GM21528 (cell line): Measurements from ENCODE around the gene ATP7B.
"Not testable (repeated sequence)": the region's sequence is repeated elsewhere in the genome, so short reads cannot be mapped to it uniquely, and the experiment has no call there.

Experiments
- ATAC-seq: cut with Tn5 transposase; IDR thresholded peaks from one replicate; pipeline ENCODE4 v1.9.1; 2021; ENCODE audit warnings: mild to moderate bottlenecking, moderate library complexity; ENCODE audit not compliant: unreplicated experiment, low FRiP score

The ATP7B gene

DNA sequence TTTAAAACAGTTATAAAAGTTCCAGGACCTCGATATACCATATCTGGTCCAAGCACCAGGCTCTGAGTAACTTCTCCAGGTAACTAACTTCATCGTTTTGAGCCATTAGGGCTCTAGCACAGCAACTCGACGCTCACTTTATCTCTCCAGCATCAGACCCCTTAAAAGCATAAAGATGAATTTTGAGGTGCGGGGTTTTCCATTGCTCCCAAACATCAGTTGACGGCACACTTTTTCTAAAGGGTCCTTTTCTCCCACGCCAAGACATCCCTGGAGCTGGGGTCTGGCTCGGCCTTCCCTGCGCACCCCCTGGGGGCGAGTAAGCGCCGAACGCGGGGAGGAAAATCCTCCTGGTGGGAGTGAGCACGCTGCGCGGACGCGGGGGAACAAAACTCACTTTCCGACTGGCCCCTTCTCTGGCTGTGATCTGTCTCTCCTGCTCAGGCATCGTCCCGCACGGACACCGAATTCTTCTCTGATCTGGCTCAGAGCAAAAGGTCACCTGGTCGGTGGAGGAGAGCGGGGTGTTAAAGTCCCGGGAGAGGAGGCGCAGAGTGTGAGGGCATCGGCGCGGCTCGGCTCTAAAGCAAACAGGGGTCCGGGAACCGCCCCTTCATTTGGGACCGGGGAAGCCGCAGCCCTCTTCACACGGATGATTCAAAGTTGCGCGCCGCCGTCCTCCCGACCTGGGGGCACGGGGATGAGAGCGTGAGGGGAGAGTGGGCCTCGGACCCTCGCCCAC is at the start of gene ATP7B:
Gene ATP7B (minus strand): TSS at position 561 of the 742 bp plus-strand sequence. CDS start 113 bp downstream, at position 448.
- peak; percentile 12 for ATAC-seq

DNA sequence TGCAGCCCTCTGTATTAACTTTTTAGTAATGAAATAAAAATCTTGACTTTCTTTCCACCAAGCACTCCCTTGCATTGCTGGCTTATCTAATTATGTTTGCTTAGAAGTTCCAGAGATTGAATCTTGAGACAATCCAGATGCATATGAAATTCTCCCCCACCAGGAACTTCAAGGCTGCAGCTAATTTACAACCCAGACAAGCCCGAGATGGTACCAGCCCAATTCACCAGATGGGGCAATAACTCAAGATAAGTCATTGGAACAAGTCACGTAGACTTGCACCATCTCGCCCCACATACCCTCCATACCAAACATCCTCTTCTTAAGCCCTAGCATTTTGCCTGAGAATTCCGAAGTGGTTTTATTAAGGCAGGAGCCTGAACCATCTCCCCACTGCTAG is 42.2 kb upstream of the ATP7B start:
- ATAC-seq, result no peak

DNA sequence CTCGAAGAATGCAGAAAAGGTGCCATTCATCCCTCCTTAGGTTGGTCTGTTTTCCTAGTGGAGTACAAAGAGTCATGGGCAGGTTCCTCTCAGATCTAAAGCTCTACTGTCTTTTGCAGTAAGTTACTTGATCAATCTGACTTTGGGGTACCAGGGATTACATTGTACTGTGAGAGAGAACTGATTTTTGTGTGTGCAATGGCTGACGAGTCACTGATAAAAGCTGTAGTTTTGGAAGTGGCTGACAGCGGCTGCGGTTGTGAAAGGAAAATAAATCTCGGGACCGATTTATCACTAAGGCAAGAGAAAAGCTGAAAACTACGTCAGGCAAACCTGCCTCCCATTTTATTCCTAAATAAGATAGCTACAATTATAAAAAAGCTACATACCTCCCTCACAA is 40.1 kb upstream of the ATP7B start:
- ATAC-seq, result no peak

DNA sequence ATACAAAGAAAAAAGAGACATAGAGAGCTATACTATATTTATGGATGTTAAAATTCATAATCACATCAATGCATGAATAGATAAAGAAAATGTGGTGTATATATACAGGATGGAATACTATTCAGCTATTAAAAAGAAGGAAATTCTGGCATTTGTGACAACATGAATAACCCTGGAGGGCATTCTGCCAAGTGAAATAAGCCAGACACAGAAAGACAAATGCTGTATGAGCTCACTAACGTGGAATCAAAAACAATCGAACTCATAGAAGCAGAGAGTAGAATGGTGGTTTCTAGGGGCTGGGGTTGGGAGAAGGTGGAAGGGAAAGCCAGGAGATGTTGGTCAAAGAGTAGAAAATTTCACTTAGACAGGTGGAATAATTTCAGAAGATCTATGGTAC is 37.3 kb upstream of the ATP7B start:
- no peak for ATAC-seq

DNA sequence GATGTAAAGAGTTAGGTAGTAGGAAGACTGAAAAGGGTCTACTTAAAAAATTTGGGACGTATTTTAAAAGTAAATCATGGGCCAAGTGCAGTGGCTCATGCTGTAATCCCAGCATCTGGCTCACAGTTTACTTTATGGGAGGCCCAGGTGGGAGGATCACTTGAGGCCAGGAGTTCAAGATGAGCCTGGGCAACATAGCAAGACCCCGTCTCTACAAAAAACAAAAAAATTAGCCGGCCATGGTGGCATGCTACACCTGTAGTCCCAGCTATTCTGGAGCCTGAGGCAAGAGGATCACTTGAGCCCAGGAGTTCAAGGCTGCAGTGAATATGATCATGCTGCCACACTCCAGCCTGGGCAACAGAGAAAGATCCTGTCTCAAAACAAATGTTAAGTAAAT is 36.2 kb upstream of the ATP7B start:
- ATAC-seq, result no peak

DNA sequence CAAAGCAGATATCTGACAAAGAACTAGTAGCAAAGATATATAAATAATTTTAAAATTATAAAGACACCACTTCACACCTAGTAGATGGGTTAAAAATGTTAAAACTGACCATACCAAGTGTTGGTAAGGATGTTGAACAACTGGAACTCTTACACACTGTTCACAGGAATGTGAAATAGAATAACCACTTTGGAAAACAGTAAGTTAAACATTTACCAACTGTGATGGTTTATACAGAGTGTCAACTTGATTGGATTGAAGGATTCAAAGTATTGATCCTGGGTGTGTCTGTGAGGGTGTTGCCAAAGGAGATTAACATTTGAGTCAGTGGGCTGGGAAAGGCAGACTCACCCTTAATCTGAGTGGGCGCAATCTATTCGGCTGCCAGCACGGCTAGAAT is 32.4 kb upstream of the ATP7B start:
- no peak for ATAC-seq

DNA sequence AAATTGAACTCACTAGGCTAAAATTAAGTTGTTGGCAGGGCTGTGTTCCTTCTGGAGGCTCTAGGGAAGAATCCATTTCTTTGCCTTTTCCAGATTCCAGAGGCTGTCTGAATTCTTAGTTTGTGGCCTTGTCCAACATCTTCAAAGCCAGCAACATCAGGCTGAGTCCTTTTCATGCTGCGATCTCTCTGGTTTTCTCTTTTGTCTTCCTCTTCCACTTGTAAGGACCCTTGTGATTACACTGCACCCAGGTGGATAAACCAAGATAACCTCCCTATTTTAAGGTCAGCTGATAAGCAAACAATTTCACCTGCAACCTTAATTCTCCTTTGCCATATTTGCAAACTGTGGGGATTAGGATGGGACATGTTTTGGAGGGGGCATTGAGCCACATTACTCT is 24.8 kb upstream of the ATP7B start:
- no peak for ATAC-seq

DNA sequence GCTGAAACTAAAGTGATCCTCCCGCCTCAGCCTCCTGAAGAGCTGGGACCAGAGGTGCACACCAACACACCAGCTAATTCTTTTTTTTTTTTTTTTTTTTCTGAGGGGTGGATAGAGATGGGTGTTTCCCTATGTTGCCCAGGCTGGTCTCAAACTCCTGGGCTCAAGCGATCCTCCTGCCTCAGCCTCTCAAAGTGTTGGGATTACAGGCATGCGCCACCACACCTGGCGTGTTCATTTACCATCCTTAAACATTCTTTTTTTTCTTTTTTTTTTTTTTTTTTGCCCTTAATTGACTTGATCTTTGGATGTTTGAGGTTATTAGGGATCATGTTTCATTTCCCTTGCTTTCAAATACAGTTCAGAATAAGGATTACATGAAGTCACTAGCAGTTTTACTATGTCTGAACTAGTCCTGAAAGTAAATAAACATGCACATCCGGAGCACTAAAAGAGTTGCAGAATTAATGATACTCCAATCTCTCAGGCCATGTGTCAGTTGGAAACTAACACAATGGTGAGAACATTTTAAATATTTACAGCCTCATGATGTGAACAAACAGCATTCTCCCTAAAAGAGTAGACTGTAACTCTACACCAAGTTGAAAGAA is 23.5 kb upstream of the ATP7B start:
- ATAC-seq, result no peak

DNA sequence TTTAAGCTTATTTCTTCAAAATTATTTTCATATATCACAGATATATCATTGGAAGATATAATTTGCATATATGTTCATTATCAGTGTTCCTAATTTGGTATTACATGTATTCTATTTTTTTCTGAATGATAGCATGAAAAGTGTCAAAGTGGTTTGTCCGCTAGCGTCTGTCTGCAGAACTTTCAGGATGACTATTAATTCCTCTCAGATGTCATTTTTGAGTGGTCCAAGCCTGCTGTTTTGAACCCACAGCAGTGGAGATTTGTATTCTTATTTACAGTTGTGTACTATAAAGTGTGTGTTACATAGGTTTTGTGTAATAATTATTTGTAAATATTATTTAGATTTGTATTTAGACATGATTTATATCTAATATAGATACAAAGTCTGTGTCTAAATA is 21.8 kb upstream of the ATP7B start:
- ATAC-seq, result no peak

DNA sequence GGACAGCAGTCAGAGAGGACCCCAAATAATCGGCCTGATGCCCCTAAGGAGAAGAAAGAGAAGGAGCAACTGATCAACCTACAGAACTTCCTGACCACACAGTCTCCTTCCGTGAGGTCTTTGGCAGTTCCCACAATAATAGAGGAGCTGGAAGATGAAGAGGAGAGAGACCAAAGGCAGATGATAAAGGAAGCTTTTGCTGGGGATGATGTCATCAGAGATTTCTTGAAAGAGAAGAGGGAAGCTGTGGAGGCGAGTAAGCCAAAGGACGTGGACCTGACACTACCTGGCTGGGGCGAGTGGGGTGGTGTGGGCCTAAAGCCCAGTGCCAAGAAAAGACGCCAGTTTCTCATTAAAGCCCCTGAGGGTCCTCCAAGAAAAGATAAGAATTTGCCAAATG is 19.2 kb upstream of the ATP7B start:
- not testable (repeated sequence) for ATAC-seq

DNA sequence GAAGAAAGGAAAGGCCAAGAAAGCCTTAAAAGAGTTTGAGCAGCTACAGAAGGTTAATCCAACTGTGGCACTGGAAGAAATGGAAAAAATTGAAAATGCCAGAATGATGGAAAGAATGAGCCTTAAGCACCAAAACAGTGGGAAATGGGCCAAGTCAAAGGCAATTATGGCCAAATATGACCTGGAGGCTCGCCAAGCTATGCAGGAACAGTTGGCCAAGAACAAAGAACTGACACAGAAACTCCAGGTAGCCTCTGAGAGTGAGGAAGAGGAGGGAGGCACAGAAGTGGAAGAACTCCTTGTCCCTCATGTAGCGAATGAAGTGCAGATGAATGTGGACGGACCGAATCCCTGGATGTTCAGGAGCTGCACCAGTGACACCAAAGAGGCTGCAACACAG is 18.3 kb upstream of the ATP7B start:
- ATAC-seq, result no peak

DNA sequence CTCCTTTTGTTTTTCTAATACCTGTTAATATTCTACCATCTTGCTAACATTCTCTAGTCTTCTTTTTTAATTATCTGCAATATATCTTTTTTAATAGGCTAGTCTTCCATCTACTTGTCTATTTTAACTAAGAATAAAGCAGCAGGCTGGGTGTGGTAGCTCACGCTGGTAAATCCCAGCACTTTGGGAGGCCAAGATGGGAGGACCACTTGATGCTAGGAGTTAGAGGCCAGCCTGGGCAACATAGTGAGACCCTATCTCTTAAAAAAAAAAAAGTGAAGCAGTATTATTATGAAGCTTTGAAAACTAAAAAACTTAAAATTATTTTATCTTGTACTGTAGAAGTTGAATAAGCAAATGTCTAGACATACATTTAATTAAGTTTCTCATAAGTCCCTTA is 16.6 kb upstream of the ATP7B start:
- no peak for ATAC-seq

DNA sequence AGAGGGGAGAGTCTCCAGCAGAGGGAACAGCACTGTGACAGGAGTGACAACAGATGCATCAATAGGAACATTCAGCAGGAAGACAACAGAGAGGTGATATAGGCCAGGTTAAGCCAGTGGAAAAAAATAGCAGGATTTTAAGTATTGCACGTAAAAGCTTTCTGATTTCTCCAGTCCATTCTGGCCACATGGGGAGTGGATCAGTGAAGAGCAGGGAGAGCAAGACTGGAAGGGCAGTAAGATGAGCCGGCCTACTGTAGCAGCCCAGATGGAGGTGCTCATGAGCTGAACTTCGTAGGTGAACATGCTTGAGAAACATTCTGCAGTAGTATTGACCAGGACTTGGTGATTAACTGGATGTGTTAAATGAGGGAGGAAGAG is 15.0 kb upstream of the ATP7B start:
- ATAC-seq, result no peak

DNA sequence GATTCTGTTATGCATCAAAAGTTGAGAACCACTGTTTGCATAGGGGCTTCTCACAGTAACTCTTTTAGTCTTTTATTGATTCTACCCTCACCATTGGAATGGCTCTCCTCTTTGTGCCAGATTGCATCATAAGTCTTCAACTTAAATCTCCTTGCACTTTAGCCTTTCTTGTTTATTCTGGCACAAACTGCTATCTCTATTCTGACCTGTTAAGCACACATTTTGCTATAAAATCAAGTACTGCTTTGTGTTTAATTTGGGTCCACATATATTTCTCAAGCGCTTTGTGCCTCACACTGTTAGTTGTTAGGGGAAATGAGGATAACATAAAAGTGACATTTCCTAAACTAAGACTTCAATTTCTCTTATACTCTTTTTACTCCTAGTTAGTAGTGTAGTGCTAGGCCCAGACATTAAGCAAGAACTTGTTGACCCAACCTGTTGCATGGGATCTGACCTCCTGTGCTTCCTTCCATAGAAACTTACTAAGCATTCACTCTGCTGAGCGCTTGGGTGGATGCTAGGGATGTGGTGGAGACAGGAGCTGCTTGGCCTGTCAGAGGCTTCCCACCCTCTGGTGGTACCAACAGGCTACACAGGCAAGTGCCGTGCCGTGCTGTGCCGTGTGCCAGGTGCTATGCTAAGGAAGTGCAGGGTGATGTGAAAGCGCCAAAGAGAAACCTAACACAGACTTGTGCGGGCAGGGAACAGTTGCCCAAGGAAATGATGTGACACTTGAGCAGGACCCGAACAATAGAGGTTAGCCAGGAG is 14.4 kb upstream of the ATP7B start:
- no peak for ATAC-seq

DNA sequence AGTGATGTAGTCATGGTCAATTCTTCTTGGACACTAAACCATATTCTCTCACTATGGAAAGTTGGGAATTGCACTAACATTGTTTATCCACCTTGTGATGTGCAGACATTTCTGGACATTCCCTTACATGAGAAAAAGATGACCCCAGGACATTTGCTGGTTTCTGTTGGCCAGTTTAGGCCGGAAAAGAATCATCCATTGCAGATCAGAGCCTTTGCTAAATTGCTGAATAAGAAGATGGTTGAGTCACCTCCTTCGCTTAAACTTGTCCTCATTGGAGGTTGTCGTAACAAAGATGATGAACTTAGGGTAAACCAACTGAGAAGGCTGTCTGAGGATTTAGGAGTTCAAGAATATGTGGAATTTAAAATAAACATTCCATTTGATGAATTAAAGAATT is 13.2 kb upstream of the ATP7B start, which contains the start of gene UTP14C:
Gene UTP14C (plus strand): TSS at position 211 of the 400 bp plus-strand sequence. CDS start 4,114 bp downstream, outside the sequence.
- no peak for ATAC-seq

DNA sequence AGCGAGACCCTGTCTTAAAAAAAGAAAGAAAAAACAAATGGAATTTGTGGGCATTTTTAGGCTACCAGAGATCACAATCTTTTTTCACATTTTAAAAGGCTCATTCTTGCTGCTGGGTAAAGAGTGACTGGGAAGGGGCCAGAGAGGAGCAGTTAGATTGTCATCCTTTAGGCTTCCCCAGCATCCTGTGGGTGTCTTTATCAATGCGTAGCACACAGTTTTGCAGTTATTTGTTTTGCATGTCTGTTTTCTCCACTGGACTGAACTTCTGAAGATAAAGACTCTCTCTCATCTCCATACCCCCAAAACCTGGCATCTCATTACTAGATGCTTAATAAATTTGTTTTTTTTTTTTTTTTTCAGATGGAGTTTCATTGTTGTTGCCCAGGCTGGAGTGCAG is 11.1 kb upstream of the ATP7B start:
- ATAC-seq, result no peak

DNA sequence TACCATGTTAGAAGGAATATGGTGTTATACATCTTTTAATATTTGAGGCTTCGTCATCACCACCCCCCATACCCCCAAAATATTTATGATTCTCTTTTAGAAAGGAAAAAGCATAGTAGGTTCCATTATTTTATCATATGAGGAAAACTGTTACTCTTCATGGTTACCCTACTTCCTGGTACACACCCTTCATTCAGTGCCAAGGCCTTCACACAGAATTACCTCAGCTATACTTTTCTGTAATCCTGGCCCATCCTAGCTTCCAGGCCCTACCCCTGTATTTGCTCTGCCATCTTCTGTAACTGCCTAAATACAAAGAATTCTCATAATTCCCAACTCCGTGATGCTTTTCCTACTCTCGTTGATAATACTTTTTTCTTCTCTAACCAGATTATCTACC is 8.9 kb upstream of the ATP7B start:
- ATAC-seq, result no peak

DNA sequence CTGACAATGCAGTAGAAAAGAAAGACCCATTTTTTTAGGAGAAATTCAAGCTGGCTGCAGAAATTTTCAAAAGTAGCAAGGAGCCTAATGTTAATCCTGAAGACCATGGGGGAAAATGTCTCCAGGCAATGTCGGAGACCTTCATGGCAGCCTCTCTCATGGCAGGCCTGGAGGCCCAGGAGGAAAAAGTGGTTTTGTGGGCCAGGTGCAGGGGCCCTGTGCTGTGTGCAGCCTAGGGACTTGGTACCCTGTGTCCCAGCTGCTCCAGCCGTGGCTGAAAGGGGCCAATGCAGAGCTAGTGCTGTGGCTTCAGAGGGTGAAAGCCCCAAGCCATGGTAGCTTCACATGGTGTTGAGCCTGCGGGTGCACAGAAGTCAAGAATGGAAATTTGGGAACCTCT is 5.0 kb upstream of the ATP7B start:
- no peak for ATAC-seq

DNA sequence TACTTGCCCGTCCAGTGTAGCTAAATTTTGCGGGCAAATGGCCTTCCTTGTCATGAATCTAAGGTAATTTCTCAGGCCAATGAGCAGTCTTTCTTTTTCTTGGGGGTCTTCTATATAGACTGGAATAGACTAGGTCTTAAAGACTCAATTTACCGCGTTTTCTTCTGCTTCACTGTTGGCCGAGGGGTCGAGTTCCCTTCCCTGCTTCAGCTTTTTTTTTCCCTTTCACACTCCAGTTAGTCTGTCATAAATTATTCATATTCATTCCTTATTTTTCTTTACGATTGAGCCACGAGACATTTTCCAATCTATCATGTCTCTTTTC is 1.2 kb upstream of the ATP7B start:
- peak; percentile 13 for ATAC-seq

DNA sequence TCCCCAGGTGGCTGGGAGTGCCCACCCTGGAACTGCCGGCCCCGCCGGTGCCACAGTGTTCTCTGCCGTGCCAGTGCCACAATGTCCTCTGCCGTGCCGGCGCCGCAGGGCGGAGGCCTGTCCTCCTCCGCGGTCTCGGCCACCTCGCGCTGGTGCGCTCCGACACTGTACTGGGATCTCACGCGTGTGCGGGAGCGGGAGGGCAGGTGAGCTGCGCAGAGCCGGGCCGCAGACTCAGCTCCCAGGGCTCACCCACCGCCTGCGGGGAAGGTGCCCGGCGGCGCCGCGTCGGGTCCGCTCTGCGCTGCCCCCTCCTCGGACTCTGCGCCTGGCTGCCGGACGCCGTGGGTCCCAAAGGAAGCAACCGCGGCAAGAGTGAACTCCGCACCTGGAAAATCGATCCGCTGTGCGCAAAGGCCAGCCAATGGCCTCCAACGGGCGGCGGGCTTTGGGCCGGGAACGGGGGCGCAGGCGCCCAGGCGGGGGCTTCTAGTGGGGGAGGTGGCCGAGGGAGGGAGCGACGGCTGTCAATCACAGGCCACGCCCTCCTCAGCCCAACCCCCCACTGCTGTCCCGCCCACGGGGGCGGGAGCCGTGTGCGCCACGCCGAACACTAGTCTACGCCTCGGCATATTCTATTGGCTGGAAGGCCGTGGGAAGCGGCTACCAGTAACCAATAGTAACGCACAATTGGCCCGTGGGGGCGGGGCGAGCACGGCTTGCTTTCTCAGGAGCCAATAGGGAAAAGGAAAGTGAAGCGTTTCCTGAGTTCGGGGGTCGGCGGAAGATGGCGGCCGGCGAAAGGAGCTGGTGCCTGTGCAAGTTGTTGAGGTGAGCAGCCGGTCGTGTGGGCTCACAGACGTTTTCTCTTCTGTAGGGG is 622 bp upstream of the ATP7B start, which contains the start of gene ALG11:
Gene ALG11 (plus strand): TSS at position 767 of the 880 bp plus-strand sequence. CDS start 21 bp downstream, at position 788.
- ATAC-seq, result peak; percentile 99

DNA sequence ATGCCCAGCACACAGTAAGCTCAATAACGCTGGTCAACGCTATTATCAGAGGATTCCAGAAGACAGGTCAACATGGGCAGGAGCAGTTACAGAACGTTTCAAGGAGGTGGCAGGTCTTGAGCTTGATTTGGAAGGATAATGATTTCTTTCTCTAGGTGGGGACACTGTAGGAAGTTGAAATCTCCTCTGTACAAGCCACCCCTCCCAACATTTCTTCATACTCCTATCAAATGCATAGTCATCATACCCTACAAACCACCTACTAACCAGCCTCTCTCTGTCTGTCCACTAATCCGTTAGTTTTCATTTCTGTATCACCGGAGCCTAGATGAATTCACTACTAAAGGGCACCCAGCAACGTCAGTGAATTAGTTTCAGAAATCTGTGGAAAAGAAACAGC is 1.3 kb downstream of the ATP7B start:
- no peak for ATAC-seq
